Neural crest cell (in vitro differentiated cells): Measurements from ENCODE around the gene ARHGAP12. TPM values are rescaled to one million over a fixed set of nuclear protein-coding genes. Genes with fewer than 3 reads are reported as not detected.

ENCODE experiments used
- DNase-seq: peaks from one replicate; pipeline ENCODE4 v3.0.0; 2021; ENCODE audit warnings: low read depth, mixed read lengths, low spot score
- H3K27ac Mint-ChIP-seq: one replicate; pipeline ENCODE4 v1.8.0; 2021; ENCODE audit warnings: mild to moderate bottlenecking, mixed read lengths; ENCODE audit not compliant: unreplicated experiment
- H3K27me3 Mint-ChIP-seq: 2 replicates; pipeline ENCODE4 v1.8.0; 2021; ENCODE audit warnings: low read depth, mild to moderate bottlenecking, mixed read lengths
- H3K36me3 Mint-ChIP-seq: 2 replicates; pipeline ENCODE4 v1.8.0; 2021; ENCODE audit warnings: low read depth, mild to moderate bottlenecking, mixed read lengths
- H3K4me1 Mint-ChIP-seq: 2 replicates; pipeline ENCODE4 v1.8.0; 2021; ENCODE audit warnings: mixed read lengths
- H3K4me3 Mint-ChIP-seq: one replicate; pipeline ENCODE4 v1.8.0; 2021; ENCODE audit warnings: mild to moderate bottlenecking, mixed read lengths
- H3K9me3 Mint-ChIP-seq: 2 replicates; pipeline ENCODE4 v1.8.0; 2021; ENCODE audit warnings: mixed read lengths
- CTCF ChIP-seq: fragments of 200-600 bp; sonication (generic); conservative IDR thresholded peaks from 2 replicates; pipeline ENCODE4 v1.5.0; 2021; ENCODE audit warnings: antibody characterized with exemption, mild to moderate bottlenecking
- total RNA-seq: library from RNA; stranded (reverse); gene quantifications from 2 replicates; pipeline ENCODE4 v1.2.1, GENCODE V29; 2021

The ARHGAP12 gene
- total RNA-seq, 1 donor from 2014 or later = 33.0 TPM

GRCh38 chr10:31935678-31936077, 7.0 kb upstream of the ARHGAP12 start:
- no peak for TF ChIP-seq CTCF
- Mint-ChIP-seq H3K36me3 (no peaks in the 10 kb centered on the region), H3K9me3 (no peaks in the 10 kb centered on the region), H3K27ac (no peak overlapping the region), H3K27me3 (no peaks in the 10 kb centered on the region), H3K4me3 (no peak overlapping the region), H3K4me1 (peaks cover 20% of the 10 kb centered on the region)
- DNase-seq = no peak

- DNase-seq = no peak
- Mint-ChIP-seq H3K4me3 (no peak overlapping the region), H3K27me3 (no peaks in the 10 kb centered on the region), H3K9me3 (no peaks in the 10 kb centered on the region), H3K36me3 (no peaks in the 10 kb centered on the region), H3K4me1 (peaks cover 18% of the 10 kb centered on the region), H3K27ac (no peak overlapping the region)
- no peak for TF ChIP-seq CTCF
Observed at GRCh38 chr10:31932838-31933237, 4.2 kb upstream of the ARHGAP12 start.

DNA sequence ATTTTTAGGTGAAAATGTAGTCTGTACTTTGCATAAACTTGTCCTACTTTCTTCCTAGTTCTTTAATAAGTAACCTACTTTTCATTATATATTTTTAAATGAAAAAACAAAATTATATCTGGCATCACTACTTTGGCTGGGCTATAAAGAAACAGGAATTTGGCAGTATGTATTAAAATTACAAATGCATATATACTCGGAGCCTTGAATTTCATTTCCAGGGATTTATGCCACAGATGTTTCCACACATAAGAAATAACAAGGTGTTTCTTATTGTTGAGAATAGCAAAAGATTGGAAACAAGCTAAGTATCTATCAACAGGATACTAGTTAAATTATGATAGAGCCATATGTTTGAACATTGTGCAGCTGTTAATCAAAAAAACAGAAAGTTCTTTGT, 2.2 kb upstream of the ARHGAP12 start:
- Mint-ChIP-seq H3K27ac (no peak overlapping the region), H3K9me3 (no peaks in the 10 kb centered on the region), H3K36me3 (no peaks in the 10 kb centered on the region), H3K4me1 (peaks cover 31% of the 10 kb centered on the region), H3K27me3 (no peaks in the 10 kb centered on the region), H3K4me3 (peak overlapping the region; percentile 71)
- DNase-seq = no peak
- TF ChIP-seq CTCF = no peak

- peaks cover 32% of the 10 kb centered on the region for H3K4me1 Mint-ChIP-seq
- no peak for TF ChIP-seq CTCF
- H3K9me3 Mint-ChIP-seq = no peaks in the 10 kb centered on the region
- no peaks in the 10 kb centered on the region for H3K36me3 Mint-ChIP-seq
- H3K27me3 Mint-ChIP-seq = no peaks in the 10 kb centered on the region
- no peak overlapping the region for H3K27ac Mint-ChIP-seq
- H3K4me3 Mint-ChIP-seq = peak overlapping the region; percentile 92
- DNase-seq = no peak
Observed at GRCh38 chr10:31930023-31930751, 1.6 kb upstream of the ARHGAP12 start.

DNA sequence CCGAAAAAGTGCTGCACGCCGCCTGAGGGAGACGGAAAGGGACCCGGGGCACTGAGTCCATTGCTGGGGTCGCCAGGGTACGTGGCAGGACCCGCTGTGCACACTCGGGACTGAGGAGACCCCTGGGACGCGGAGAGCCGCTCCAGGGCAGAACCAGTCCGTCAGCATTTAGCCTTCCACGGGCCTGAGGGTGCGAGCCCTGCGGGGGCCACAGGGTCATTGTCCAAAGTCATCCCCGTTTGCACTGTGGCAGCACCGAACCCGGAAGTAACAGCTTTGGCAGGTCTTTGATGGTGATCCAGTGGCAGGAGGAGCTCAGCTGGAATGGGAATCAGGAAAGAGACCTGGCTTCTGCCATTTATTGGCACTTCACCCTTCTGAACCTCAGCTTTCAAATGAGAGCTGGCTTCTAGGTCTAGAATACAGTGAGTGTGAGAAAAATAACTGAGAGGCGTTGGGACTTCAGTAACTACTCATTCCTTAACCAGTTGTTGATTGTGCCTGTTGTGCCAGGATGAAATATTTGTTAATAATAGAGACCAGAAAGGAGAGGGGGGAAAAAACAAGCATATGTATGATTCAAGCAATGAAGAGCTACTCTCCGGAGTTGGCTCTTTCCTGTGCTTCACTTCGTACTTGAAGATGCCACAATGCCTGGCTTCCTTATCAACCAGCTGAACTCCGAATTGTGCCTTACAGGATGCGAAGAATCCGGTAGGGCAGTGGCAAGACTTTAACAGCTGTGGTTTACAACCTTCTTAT, 811 bp upstream of the ARHGAP12 start:
- Mint-ChIP-seq H3K36me3 (no peaks in the 10 kb centered on the region), H3K4me3 (peak overlapping the region; percentile 92), H3K27me3 (no peaks in the 10 kb centered on the region), H3K4me1 (peaks cover 32% of the 10 kb centered on the region), H3K27ac (peak overlapping the region; percentile 96), H3K9me3 (no peaks in the 10 kb centered on the region)
- no peak for DNase-seq
- TF ChIP-seq CTCF = no peak
